Activated CD4-positive, CD25-positive, alpha-beta regulatory T cell treated with anti-CD3 and anti-CD28 coated beads, Interleukin-2, amount 50 U/mL, for 16 hours (primary cell): ENCODE results near the gene AGO4.
"Not testable (repeated sequence)": the region's sequence is repeated elsewhere in the genome, so short reads cannot be mapped to it uniquely, and the experiment has no call there.

Source experiments
- DNase-seq: peaks from one replicate; pipeline ENCODE4 v3.0.0-alpha.2; 2020; ENCODE audit warnings: low read depth, low spot score

AGO4 gene

DNA sequence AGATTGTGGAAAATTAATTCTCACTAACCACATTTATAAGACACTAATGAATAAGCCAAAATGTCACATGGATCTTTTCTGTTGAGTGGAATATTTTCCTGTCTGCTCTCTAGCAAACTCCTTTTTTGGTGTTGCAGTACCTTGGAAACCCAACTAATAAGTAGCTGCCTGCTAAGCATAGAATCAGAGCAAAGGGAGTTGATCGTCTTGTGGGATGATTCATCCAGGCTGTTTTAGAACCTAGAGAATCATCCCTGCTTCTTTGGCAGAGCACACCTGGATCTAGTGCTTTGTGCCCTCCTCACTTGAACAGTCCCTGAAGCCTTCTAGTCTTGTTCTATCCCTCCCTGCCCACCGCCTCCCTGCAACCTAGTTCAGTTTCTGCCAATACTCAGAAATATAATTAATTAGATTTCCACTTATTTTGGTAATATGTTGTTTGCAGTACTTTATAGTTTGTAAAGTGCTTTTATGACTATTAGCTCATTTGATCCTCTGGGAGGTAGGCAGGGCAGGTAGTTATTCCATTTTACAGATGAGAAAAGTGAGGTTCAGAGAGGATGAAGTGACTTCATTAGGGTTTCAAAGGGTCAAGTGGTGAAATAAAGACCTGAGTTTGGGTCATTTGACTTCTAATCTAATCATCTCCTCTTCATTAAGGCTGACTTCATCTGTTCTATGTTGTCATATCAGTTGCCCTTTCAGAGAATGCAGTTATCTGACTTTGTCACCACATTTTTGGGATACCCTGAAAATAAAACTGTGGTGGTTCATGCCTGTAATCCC is 2.5 kb downstream of the AGO4 start:
- DNase-seq = no peak

DNA sequence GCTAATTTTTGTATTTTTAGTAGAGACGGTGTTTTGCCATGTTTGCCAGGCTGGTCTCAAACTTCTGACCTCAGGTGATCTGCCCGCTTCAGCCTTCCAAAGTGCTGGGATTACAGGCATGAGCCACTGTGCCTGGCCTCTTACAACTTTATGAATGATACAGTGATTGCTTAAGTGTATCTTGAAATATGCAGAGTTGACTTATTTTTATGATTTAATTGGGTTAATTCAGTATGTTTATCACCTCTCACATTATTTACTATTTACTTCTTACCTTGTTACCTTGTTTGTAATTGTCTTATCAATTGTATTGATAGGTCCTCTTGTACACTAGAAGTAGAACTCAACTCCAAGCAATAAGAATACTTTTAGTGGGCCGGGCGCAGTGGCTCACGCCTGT is 4.9 kb downstream of the AGO4 start:
- not testable (repeated sequence) for DNase-seq

DNA sequence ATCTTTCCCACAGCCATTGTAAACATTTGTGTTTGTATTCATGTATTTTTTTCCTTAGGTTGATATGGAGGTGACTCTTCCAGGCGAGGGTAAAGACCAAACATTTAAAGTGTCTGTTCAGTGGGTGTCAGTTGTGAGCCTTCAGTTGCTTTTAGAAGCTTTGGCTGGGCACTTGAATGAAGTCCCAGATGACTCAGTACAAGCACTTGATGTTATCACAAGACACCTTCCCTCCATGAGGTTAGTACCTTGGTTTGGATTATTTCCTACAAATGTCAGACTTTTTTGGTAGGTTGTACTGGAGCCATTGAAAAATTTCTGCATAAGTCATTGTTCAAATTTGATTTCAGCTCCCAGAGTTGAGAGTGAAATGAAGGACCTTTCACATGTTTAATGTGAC is 17.4 kb downstream of the AGO4 start:
- DNase-seq = no peak

DNA sequence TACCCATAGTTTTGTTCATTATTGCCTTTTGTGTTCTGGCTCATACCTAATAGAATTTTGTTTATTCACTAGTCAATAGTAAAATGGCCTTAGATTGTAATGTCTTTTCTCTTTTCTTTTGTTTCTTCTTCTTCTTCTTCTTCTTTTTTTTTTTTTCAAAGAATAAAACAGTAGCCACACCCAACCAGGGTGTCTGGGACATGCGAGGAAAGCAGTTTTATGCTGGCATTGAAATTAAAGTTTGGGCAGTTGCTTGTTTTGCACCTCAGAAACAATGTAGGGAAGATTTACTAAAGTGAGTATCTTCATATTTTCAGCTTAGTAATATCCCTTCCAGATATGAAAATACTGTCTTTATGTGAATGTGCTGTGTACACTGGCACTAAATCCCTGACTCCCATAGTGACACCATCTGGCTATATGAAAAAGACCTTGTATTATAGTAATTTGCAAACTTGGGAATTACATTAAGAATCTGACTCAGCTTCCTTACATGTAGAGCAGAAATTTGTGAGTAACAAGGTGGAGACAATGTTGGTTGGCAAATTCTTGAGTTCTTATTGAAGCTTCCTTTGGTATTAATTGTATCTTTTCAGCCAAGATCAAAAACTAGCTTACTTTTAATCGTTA is 24.6 kb downstream of the AGO4 start:
- DNase-seq = no peak

DNA sequence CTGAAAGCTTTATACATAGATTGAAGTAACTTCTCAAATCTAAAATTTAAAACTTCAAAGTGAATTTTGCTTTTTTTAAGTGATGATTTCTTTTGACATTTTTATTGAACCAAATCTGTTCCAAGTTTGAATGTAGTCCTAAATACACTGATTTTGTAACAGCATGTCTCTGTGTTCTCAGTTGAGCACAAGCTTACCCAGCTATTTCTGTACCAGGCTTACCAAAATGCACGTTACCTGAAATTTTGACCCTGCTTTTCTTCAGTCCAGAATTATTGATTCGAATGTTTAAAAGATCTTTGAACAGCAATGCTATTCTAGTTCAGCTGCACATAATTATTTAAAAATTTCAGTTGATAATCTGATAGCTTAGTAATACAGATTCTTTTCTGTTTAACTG is 25.6 kb downstream of the AGO4 start:
- no peak for DNase-seq

DNA sequence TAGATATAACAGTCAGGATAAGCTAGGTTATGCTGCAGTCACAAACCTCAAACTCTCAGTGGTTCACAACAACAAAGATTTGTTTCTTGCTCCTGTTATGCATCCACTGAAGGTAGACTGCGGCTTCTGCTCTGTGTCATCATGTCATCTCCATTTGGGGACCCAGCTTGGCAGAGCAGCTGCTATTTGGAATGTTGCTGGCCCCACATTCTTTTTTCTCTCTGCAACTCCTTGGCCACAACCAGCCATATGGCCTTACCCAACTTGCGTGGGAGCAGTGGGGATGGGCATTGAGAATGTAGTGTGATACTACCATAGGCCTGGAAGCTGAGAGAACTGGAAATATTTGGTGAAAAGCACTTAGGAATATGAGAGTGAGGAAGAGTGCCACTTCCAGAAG is 26.4 kb downstream of the AGO4 start:
- no peak for DNase-seq

DNA sequence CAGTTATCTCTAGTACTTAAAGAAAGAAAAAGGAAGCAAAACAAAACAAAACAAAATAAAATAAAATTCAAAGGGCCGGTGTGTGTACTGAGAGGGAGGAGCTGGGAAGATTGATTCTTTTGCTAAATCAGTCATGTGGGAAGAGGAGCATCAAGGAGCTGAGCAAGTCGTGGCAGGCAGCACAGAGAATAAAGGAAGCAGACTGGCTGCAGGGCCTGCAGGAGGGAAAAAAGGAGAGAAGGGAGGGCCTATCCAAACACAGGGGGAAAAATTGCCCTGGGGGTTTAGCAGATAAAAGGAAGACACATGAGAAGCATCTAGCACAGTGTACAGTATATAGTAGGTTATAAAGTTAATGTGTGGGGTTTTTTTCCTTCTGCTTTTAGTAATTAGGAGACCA is 27.6 kb downstream of the AGO4 start:
- no peak for DNase-seq

DNA sequence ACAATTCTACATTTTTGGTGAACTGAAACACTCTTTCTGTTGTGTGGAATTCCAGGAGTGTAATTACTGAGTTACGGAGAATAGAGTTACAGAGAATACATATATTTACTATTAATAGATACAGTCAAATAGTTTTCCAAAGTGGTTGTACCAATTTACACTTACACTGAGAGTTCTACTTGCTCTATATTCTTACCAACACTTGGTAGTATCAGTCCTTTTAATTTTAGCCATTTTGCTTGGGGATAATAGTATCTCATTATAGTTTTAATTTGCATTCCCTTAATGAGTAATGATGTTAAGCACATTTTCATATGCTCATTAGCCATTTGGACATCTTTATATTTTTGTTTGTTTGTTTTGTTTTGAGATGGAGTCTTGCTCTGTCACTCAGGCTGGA is 28.9 kb downstream of the AGO4 start:
- DNase-seq = no peak

DNA sequence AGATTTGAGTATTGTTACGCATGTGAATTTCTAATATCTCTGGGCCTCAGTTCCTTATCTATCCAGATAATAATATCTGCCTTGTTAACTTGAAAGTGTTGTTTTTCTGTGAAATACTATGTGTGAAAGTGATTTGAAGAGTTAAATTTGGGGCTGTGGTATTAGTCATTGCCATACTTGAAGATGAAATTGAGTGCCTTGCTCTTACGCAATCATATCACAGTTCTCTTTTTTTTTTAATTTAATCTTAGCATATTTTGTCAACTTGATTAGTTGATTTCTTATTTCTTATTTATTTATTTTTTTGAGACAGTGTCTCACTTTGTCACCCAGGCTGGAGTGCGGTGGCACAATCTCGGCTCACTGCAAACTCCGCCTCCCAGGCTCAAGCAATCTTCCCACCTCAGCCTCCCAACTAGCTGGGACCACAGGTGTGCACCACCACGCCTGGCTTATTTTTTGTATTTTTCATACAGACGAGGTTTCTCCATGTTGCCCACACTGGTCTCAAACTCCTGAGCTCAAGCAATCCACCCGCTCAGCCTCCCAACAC is 31.0 kb downstream of the AGO4 start:
- no peak for DNase-seq

DNA sequence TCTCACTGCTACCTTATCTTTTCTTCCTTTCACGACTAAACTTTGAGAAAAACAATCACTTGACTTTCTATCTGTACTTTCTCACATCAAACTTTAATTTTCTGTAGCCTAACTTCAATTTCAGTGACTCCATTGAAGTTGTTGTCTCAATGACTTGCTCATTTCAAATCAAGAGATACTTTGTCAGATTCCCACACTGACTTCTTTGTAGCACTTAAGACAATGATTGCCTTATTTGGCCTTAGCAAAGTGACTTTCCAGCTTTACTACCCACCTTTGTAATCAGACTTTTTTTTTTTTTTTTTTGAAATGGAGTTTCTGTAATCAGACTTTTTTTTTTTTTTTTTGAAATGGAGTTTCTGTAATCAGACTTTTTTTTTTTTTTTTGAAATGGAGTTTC is 37.0 kb downstream of the AGO4 start:
- no peak for DNase-seq

DNA sequence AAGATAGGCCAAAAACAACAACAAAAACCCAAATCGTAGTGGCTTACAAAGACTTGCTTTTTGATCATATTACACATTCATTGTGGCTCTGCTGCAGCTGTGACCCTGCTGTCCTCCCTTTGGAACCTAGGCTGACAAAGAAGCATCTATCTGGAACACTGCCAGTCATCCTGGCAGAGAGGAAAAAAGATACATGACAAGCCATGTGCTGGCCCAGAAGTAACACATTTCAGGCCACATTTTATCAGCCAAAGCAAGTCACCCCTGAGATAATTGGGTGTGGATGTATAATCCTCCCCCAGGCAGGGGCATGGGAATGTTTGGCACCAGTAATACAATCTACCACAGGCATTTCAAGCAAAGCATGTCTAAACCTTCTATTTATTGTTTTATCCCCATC is 38.0 kb downstream of the AGO4 start:
- DNase-seq = no peak

DNA sequence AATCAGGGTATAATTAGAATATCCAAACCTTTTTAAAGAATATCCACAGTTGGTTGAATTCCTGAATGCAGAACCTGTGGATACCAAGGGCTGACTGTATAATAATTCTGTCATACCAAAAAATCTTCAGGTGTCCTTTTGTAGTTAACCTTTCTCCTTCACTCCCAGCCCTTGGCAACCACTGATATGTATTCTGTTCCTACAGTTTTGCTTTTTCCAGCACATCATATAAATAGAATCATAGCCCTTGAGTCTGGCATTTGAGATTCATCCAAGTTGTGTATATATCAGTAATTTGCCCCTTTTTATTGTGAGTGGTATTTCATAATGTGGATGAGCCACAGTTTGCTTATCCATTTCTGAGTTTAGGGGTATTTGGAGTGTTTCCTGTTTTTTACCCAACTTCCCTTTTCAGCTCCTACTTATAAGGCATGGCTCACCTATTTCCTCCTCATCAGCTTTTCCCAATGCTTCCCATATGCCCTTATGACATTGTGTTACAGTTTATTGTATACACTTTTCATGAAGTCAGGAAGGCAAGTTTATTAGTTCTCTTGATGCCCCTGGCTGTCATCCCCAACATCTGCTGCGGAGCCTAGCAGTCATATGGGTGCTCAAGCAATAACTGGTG is 40.2 kb downstream of the AGO4 start:
- DNase-seq = no peak

DNA sequence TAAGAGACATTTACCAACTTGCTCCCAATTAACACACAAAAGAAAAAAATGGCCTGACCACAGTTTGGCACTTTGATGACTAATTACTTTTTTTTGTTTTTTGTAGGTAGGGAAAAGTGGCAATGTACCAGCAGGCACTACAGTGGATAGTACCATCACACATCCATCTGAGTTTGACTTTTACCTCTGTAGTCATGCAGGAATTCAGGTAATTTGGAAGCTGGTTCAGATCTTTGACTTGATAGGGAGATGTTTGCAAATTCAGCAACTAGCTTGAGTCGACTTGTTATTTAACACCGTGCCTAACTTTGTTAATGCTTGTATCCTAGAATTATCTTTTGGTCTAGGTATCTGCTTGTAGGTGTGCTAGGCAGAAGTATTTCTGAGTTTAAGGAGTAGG is 42.2 kb downstream of the AGO4 start:
- DNase-seq = no peak

DNA sequence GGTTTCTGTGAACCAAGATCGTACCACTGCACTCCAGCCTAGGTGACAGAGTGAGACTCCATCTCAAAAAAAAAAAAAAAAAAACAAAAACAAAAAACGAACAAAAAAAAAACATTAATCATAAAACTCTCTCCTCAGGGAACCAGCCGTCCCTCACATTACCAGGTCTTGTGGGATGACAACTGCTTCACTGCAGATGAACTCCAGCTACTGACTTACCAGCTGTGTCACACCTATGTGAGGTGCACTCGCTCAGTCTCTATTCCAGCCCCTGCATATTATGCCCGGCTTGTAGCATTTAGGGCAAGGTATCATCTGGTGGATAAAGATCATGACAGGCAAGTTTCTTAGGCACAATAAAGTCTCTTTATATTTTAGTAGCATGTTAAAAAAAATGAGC is 42.9 kb downstream of the AGO4 start:
- DNase-seq = no peak

DNA sequence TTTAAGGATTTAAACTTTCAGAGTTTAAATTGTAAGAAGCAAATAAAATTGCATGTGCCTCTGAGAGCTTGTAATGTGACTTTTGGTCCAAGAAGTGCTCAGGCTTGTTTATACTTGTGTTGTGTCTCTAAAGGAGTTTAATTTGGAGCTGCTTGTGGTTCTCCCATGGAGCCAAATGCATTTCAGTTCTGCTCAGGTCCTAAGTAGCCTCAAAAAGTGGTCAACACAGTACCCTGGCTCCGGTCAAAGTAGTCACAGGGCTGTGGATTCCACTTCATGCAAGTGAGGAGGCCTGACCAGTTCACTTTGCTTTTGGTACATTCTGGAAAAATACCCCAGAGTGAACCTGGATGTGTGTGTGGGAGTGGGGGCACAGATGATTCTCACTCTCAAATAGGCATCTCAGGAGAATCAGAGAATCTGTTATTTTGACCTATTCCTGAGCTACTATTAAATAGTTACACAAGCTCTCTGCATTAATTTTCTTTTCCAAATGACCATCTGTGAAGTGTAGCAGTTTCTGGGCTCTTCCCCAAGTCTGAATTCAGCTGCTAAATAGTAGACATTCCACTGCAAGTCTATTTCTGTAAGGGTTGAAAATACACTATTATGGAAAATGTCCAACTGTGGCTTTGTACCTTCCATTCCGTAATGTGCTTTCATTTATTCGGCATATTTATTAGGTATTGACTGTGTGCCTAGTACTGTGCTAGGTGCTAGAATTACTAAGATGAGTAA is 43.5 kb downstream of the AGO4 start:
- no peak for DNase-seq

DNA sequence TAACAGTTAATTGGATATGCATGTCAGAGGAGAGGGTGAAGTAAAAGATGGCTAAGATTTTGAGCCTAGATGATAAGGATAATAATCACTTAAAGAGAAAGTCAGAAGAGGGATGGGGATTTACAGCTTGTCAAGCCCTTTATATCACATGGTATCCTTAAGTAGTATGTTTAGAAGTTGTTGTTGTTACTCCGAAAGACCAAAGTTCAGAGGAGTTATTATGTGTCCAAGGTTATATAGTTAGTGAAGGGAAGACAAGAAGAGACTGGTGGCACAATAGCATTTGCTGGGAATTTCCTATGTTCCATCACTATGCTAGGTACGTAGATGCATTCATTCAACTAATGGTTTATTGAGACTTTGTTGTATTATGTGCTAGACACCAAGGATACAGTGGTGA is 44.4 kb downstream of the AGO4 start:
- no peak for DNase-seq

DNA sequence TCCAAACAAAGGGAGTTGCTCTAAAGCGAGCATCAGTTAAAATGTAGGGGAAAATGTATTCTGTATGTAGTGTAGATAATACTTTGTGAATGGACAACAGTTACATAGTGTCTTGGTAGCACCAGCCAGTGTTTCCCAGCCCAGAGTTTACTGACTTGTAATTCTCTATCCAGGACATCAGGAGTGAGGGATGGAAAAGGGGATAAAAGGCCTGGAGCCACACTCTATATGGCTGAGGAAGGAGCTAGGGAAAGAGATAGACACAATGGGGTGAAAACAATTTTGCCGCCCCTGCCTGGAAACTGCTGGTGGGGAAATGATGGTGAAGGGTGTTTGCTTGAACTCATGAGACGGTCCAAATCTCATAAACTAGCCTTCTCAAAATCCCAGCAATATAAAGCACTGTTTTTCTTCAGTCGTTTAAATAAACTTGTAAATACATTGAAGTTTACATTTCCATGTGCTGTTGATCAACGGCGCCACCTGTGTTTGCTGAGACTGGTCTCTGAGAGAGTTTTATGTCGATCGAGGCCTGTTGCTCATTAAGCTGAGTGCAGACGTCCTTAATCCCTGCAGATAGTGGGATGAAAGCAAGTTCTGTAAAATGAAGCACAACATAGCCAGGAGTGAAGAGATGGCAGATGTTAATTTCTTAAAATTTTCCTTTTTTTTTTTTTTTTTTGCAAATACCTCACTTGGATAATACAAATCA is 47.3 kb downstream of the AGO4 start:
- no peak for DNase-seq

DNA sequence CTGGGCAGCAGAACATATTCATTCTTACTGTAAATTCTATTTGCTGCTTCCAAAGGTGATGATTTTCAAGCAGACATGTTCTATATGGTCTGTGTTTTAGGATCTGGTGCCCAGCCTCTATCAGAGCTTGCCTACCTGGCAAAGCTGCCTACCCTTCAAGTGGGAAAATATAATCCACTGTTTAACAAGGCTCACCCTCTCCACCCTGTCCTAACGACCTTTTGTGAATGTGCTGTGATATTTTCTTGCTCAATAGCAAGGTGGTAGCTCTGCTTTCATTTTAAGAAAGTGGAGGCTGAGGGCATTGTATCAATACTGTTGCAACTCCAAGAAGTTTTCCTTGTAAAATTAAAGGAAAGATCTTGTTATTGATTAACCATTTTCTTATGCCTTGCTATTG is 49.1 kb downstream of the AGO4 start:
- no peak for DNase-seq

DNA sequence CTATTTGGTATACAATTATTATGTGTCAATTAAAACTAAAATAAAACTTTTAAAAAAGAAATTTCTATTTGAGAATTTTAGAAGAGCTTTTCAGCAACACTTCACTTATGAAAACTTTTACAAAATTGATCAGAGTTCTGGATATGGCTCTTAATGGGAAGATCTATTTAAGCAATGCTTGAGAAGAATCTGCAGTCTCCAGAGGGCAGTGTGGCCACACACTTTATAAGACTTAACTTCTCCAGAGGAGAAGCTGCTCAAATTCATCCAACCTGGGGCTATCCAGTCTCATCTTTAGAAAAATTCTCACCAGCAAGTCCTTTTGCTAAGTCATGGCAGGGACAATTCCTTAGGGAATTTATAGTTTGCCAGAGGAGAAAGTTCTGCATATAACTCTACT is 50.0 kb downstream of the AGO4 start:
- no peak for DNase-seq

DNA sequence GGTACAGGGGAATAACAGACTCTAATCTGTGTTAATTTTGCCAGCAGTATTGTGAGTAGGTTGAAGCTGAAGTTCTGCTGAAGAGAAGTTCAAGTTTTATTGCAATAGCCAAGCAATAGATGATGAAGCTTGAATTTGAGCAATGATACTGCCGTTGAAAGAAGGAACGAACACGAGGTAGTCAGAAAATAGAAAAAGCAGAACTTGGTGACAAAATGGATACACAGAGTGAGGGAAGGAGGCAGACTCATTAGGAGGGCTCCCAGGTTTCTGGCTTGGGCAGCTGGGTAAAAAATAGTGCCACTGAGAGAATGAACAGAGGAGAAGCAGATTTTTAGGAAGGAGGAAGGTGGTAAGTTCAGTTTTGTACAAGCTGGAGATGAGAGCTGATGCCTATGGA is 52.9 kb downstream of the AGO4 start:
- no peak for DNase-seq

DNA sequence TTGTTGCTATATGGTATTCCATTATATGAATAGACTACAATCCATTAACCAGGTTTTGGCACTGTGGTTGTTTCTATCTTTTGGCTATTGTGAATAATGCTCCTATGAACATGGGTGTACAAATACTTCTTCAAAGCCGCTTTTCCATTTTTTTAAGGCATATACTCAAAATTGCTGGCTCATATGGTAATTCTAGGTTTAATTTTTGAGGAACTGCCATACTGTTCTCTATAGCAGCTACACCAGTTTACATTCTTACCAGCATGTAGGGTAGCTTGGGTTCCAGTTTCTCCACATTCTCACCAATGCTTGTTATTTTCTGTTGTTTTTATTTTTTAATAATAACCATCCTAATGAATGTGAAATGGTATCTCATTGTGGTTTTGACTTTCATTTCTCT is 55.3 kb downstream of the AGO4 start:
- DNase-seq = no peak
